Body of pancreas (tissue), 4 donors: Measurements from ENCODE around the gene CASZ1. TPM values are rescaled to one million over a fixed set of nuclear protein-coding genes. Genes with fewer than 3 reads are reported as not detected.
A peak's percentile ranks its signal among the peaks of the same experiment; 100 is the strongest.

ENCODE experiments used
- ATAC-seq: fragments of 150-250 bp; one replicate; pipeline ENCODE4 v1.9.1; 2016
- DNase-seq, 4 donors: peaks; one replicate each; pipeline ENCODE4 v3.0.0-alpha.2; 2019
- H3K27ac ChIP-seq, 4 donors: fragments of 200-600 bp; sonication (generic); 1 replicate in 3 of 4; 2 replicates in 1 of 4; pipeline versions ENCODE4 v1.5.1 to v1.6.1; 2016 to 2019; ENCODE audit warnings: mild to moderate bottlenecking in 1 of 4, mixed read lengths in 1 of 4, moderate library complexity in 1 of 4
- H3K27me3 ChIP-seq, 2 donors: fragments of 200-600 bp; sonication (generic); one replicate each; pipeline ENCODE4 v1.6.0; 2016; ENCODE audit warnings: mild to moderate bottlenecking in 1 of 2
- H3K36me3 ChIP-seq, 2 donors: fragments of 200-600 bp; sonication (generic); replicated peaks in 1 of 2; 2 replicates each; pipeline ENCODE4 v1.5.1; 2016; ENCODE audit warnings: low read depth in 2 of 2; ENCODE audit not compliant: insufficient read depth in 1 of 2
- H3K4me1 ChIP-seq: fragments of 200-600 bp; sonication (generic); one replicate; pipeline ENCODE4 v1.6.0; 2016
- H3K4me3 ChIP-seq, 2 donors: fragments of 200-600 bp; sonication (generic); 1 replicate in 1 of 2; 2 replicates in 1 of 2; pipeline ENCODE4 v1.5.1; 2016 to 2019
- H3K9me3 ChIP-seq, 3 donors: fragments of 200-600 bp; sonication (generic); 1 replicate in 2 of 3; 2 replicates in 1 of 3; pipeline ENCODE4 v1.5.1; 2016
- POLR2A ChIP-seq, 3 donors: fragments of 450-650 bp; IDR thresholded peaks; one replicate each; pipeline ENCODE4 v1.6.1; 2016; ENCODE audit warnings: antibody characterized with exemption in 3 of 3, mild to moderate bottlenecking in 2 of 3
- WGBS, 2 donors: methylation state at CpG; one replicate each; pipeline ENCODE4 v1.1.5; 2017; 5-methylcytosine and 5-hydroxymethylcytosine counted together
- intact Hi-C: fragments of 100-400 bp; cut with DNase I; formaldehyde crosslinking; loops from one replicate; pipeline ENCODE4 v1.15.1; 2023
- total RNA-seq, 2 donors: library from RNA; depleted of rRNA; stranded (reverse); fragments of >200 nt; gene quantifications; one replicate each; pipeline ENCODE4 v1.1.0, GENCODE V29; 2016
- TF ChIP-seq, protein P1 (sequence below), 7 experiments: fragments of 450-650 bp in 4 of 7; fragments of 200-600 bp in 3 of 7; sonication (generic) in 3 of 7; IDR thresholded peaks; one replicate each; pipeline ENCODE4 v1.5.1; 2016 to 2019; ENCODE audit warnings: antibody characterized with exemption in 7 of 7

CASZ1 gene
- total RNA-seq, 2 donors from 2014 or later, result 9.3 to 14.2 TPM

DNA sequence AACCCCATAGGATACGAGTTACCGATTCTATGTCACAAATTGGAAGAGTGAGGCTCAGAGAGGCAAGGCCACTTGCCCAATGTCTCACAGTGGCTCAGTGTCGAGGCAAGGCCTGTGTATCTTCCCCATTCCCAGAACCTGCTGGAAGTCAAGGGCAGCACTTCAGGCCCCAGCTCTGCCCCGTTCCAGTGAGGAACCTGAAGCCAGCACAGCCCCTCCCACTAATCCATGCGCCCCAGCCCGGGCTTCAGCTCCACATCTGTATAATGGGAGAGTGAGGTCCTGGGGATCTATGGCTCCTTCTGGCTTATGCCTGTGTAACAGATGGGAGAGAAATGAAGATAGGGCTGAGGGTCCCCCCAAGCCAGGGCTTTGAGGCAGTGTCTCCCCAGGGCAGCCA, 56.3 kb downstream of the CASZ1 start:
- H3K9me3 ChIP-seq, result no peaks in the 10 kb centered on the region
- TF ChIP-seq, protein P1, sequence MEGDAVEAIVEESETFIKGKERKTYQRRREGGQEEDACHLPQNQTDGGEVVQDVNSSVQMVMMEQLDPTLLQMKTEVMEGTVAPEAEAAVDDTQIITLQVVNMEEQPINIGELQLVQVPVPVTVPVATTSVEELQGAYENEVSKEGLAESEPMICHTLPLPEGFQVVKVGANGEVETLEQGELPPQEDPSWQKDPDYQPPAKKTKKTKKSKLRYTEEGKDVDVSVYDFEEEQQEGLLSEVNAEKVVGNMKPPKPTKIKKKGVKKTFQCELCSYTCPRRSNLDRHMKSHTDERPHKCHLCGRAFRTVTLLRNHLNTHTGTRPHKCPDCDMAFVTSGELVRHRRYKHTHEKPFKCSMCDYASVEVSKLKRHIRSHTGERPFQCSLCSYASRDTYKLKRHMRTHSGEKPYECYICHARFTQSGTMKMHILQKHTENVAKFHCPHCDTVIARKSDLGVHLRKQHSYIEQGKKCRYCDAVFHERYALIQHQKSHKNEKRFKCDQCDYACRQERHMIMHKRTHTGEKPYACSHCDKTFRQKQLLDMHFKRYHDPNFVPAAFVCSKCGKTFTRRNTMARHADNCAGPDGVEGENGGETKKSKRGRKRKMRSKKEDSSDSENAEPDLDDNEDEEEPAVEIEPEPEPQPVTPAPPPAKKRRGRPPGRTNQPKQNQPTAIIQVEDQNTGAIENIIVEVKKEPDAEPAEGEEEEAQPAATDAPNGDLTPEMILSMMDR (IDR thresholded peaks at IDR 0.05), result no peak
- TF ChIP-seq POLR2A (IDR thresholded peaks at IDR 0.05), result no peak
- no peak overlapping the region for H3K27ac ChIP-seq
- WGBS, 2 donors, result 89 to 93% methylated on average over 6 of the region's 6 CpGs
- intact Hi-C loops, result no loop called here
- H3K4me1 ChIP-seq, result peaks cover 41% of the 10 kb centered on the region
- H3K4me3 ChIP-seq, result no peak overlapping the region
- H3K36me3 ChIP-seq, result no peaks in the 10 kb centered on the region
- ATAC-seq (no peak), DNase-seq (no peak)
- H3K27me3 ChIP-seq, result no peaks in the 10 kb centered on the region

DNA sequence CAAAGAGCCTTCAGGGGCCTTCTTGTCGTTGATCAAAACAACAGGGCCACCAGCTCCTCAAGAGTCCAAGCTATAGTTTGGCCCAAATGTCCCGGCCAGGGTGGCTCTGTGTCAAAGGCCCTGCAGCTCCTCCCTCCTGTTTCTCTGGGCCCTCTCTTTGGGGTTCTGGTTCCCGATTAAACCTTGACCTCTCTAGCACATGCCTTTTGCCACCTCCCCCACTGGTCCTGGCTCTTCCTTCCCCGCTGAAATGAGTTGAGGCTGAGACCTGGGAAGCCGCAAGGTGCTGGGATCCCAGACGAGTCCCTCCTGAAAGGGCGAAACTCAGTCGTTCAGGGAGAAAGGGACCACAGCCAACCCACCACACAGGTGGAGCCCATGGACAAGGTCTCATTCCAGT, 56.9 kb downstream of the CASZ1 start:
- peak overlapping the region in 1 of 4 donors; percentile 96 for H3K27ac ChIP-seq
- no peak for DNase-seq
- H3K27me3 ChIP-seq, result no peaks in the 10 kb centered on the region
- TF ChIP-seq, protein P1 (IDR thresholded peaks at IDR 0.05), result no peak
- TF ChIP-seq POLR2A (IDR thresholded peaks at IDR 0.05), result no peak
- no peak for ATAC-seq
- WGBS, 2 donors, result 81 to 93% methylated on average over 5 to 8 of the region's 8 CpGs
- H3K9me3 ChIP-seq, result no peaks in the 10 kb centered on the region
- H3K4me1 ChIP-seq, result peaks cover 41% of the 10 kb centered on the region
- H3K36me3 ChIP-seq, result no peaks in the 10 kb centered on the region
- intact Hi-C loops, result no loop called here
- H3K4me3 ChIP-seq, result no peak overlapping the region

DNA sequence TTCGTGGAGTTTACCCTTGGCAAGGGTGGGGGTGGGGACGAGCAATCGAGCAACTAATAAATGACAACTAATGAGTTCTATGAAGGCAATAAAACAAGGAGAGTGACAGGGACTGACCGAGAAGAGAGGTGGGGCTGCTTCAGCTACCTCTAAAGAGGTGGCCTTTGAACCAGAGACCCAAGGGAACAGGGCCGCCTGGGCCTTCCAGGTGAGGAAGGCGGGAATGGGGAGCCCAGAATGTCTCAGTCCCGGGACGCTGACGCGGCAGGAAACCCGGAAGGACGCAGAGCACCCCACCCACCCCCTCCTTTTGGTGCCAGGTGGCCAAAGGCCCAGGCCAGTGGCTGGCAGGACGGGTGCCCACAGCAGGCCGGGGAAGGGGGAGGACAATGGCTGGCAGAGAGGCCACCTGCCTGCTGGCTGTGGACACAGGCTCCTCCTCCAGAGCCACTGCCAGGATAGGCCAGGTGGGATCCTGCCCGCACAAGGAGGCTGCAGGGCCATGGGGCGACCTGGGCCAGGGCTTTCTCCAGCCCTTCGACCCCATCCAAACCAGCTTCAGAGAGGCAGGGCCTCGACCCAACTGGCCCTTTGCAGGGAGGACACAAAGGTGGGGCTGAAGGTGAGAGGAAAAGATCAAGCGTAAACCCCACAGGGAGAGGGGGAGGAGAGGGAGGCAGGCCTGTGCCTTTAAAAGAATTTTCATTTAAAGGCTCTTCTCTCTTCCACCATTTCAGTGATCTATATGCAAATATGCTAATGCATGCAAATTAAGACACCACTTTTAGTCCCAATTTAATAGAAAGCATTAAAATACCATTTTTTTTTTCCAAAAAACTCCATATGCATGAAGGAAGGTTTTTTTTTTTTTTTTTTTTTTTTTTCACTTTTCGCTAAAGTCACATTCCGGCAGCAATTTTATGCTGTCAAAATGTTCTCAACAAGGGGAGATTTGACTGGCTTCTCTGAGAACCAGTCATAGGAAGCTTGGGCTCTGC, 58.1 kb downstream of the CASZ1 start:
- Histone ChIP-seq H3K4me3 (no peak overlapping the region), H3K27ac (peak overlapping the region; percentile 75 to 96 (median 84)), H3K27me3 (no peaks in the 10 kb centered on the region), H3K9me3 (no peaks in the 10 kb centered on the region), H3K36me3 (no peaks in the 10 kb centered on the region), H3K4me1 (peaks cover 41% of the 10 kb centered on the region)
- ATAC-seq (peak; percentile 72), DNase-seq (peak; percentile 73 to 95 (median 92))
- WGBS, 2 donors, result 36 to 37% methylated on average over 17 to 19 of the region's 21 CpGs
- TF ChIP-seq, protein P1 (IDR thresholded peaks at IDR 0.05), result peak in 1 of 7 experiments; percentile 15
- peak in 1 of 3 donors; percentile 22 for TF ChIP-seq POLR2A (IDR thresholded peaks at IDR 0.05)
- intact Hi-C loops, result no loop called here

DNA sequence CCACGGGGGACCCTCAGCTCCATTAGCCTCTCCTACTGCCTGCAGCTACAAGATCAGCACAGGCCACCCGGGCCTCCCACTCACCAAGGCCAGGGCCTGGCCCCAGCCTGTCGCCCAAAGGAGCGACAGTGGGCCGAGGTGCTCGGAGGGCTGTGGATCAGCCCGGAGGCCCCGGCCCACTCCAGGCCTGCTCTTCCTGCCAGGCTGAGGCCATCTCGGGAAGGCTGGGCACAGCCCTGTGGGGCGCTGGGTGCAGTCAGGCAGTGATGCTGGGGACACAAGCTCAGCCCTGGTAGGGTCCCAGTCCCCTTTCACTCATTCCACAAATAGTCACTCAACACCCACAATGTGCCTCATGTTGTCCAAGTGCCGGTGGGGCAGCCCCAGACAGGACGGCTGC, 58.8 kb downstream of the CASZ1 start:
- TF ChIP-seq POLR2A (IDR thresholded peaks at IDR 0.05), result no peak
- TF ChIP-seq, protein P1 (IDR thresholded peaks at IDR 0.05), result no peak
- intact Hi-C loops, result no loop called here
- Histone ChIP-seq H3K4me3 (no peak overlapping the region), H3K27me3 (no peaks in the 10 kb centered on the region), H3K36me3 (no peaks in the 10 kb centered on the region), H3K4me1 (peaks cover 41% of the 10 kb centered on the region), H3K9me3 (no peaks in the 10 kb centered on the region), H3K27ac (peak overlapping the region; percentile 75 to 96 (median 84))
- no peak for DNase-seq
- WGBS, 2 donors, result 66 to 79% methylated on average over 2 to 12 of the region's 12 CpGs
- no peak for ATAC-seq
